Ovary (tissue), 3 donors: ENCODE results near the gene SLC2A13.

Source experiments
- EP300 ChIP-seq: sonication (generic); formaldehyde crosslinking; IDR thresholded peaks from one replicate; pipeline ENCODE4 v1.6.1; 2017; ENCODE audit warnings: antibody characterized with exemption
- TF ChIP-seq, protein P1 (sequence below), 3 donors: fragments of 450-650 bp in 2 of 3; fragments of 200-600 bp in 1 of 3; IDR thresholded peaks; one replicate each; pipeline versions ENCODE4 v1.5.1 to v1.8.0; 2016 to 2022; ENCODE audit warnings: antibody characterized with exemption in 3 of 3, mild to moderate bottlenecking in 1 of 3
- donor health status: DM: no; HTN: no; CAD: no.

DNA sequence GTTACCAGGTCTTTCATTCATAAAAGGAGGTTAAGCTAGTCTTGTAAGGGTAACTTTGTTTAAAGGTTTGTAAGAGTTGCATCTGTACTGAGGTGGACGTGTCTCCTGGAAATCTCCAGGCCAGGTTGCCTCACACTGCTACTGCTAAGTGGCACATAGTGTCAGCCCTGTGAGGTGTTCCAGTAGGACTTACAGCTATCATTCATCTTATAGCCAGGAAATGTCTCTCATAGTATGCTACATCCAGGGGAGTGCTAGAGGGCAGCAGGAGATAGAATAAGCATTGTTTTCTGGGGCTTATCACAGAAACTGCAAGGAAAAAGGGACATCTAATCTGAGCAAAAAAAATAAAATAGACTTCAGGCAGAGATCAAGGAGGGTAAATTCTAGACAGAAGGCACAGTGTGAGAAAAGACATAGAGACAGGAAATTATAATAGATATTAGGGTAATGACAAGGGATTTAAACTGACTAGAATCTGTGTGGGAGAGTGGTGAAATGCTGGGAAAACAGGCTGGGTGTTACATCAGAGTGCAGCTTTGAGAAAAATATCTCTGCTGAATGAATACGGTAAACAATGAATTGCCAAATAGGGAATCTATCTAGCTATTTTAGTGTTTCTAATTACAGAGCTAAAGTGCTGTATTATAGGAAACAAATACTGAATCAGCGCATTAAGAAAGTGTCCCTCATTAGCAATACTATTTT is 281.2 kb downstream of the SLC2A13 start:
- TF ChIP-seq, protein P1, sequence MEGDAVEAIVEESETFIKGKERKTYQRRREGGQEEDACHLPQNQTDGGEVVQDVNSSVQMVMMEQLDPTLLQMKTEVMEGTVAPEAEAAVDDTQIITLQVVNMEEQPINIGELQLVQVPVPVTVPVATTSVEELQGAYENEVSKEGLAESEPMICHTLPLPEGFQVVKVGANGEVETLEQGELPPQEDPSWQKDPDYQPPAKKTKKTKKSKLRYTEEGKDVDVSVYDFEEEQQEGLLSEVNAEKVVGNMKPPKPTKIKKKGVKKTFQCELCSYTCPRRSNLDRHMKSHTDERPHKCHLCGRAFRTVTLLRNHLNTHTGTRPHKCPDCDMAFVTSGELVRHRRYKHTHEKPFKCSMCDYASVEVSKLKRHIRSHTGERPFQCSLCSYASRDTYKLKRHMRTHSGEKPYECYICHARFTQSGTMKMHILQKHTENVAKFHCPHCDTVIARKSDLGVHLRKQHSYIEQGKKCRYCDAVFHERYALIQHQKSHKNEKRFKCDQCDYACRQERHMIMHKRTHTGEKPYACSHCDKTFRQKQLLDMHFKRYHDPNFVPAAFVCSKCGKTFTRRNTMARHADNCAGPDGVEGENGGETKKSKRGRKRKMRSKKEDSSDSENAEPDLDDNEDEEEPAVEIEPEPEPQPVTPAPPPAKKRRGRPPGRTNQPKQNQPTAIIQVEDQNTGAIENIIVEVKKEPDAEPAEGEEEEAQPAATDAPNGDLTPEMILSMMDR (IDR thresholded peaks at IDR 0.05) = no peak
- no peak for TF ChIP-seq EP300
